OCI-LY3 (cell line): ENCODE data around the gene LSS.

Source experiments
- H2AFZ ChIP-seq: fragments of 200-600, 300-600 bp; shearing (Covaris generic); 2 replicates; pipeline ENCODE4 v1.6.0; 2014; ENCODE audit warnings: antibody characterized with exemption, low read depth, low read length
- H3K27ac ChIP-seq: fragments of 200-600, 300-600 bp; sonication (generic); 2 replicates; pipeline ENCODE4 v1.5.1; 2014; ENCODE audit warnings: mild to moderate bottlenecking, low read length, moderate library complexity, mixed read lengths
- H3K27me3 ChIP-seq: fragments of 200-600, 300-600 bp; sonication (generic); 2 replicates; pipeline ENCODE4 v1.6.1; 2014; ENCODE audit warnings: low read depth, low read length, mixed read lengths
- H3K36me3 ChIP-seq: fragments of 200-600, 300-600 bp; sonication (generic); replicated peaks from 2 replicates; pipeline ENCODE3; 2014; ENCODE audit warnings: low read depth, low read length, mixed read lengths
- H3K4me1 ChIP-seq: fragments of 300-600, 200-600 bp; sonication (generic); 2 replicates; pipeline ENCODE4 v1.6.1; 2014; ENCODE audit warnings: low read length, mixed read lengths
- H3K4me2 ChIP-seq: fragments of 200-600, 300-600 bp; sonication (generic); 2 replicates; pipeline ENCODE4 v1.6.1; 2014; ENCODE audit warnings: low read length, mixed read lengths
- H3K4me3 ChIP-seq: fragments of 300-600, 200-600 bp; sonication (generic); 2 replicates; pipeline ENCODE4 v1.5.1; 2014; ENCODE audit warnings: antibody characterized with exemption, mild to moderate bottlenecking, low read length, moderate library complexity
- H3K79me2 ChIP-seq: fragments of 300-600, 200-600 bp; shearing (Covaris generic); 2 replicates; pipeline ENCODE4 v1.6.1; 2014; ENCODE audit warnings: mild to moderate bottlenecking, low read length, mixed read lengths
- H3K9ac ChIP-seq: fragments of 300-600, 200-600 bp; shearing (Covaris generic); 2 replicates; pipeline ENCODE4 v1.6.0; 2014; ENCODE audit warnings: mild to moderate bottlenecking, low read length, moderate library complexity
- H3K9me3 ChIP-seq: fragments of 200-600, 300-600 bp; shearing (Covaris generic); 2 replicates; pipeline ENCODE4 v1.6.1; 2014; ENCODE audit warnings: low read length, mixed read lengths; ENCODE audit not compliant: insufficient read depth
- H4K20me1 ChIP-seq: fragments of 200-600, 300-600 bp; sonication (generic); 2 replicates; pipeline ENCODE4 v1.6.1; 2016; ENCODE audit warnings: low read length, mixed read lengths; ENCODE audit not compliant: insufficient read depth
- EZH2phosphoT487 ChIP-seq: fragments of 200-600 bp; shearing (Covaris generic); IDR thresholded peaks from 2 replicates; pipeline ENCODE4 v1.6.1; 2018; ENCODE audit warnings: antibody characterized with exemption, mixed run types, low read depth
- TF ChIP-seq, protein P1 (sequence below): fragments of 200-600, 300-600 bp; sonication (generic); IDR thresholded peaks from 2 replicates; pipeline ENCODE4 v1.5.1; 2014; ENCODE audit warnings: antibody characterized with exemption, low read length, low read depth

The LSS gene

GRCh38 chr21:46154155-46154954 is 74.2 kb downstream of the LSS start:
- TF ChIP-seq, protein P1, sequence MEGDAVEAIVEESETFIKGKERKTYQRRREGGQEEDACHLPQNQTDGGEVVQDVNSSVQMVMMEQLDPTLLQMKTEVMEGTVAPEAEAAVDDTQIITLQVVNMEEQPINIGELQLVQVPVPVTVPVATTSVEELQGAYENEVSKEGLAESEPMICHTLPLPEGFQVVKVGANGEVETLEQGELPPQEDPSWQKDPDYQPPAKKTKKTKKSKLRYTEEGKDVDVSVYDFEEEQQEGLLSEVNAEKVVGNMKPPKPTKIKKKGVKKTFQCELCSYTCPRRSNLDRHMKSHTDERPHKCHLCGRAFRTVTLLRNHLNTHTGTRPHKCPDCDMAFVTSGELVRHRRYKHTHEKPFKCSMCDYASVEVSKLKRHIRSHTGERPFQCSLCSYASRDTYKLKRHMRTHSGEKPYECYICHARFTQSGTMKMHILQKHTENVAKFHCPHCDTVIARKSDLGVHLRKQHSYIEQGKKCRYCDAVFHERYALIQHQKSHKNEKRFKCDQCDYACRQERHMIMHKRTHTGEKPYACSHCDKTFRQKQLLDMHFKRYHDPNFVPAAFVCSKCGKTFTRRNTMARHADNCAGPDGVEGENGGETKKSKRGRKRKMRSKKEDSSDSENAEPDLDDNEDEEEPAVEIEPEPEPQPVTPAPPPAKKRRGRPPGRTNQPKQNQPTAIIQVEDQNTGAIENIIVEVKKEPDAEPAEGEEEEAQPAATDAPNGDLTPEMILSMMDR: no peak
- TF ChIP-seq EZH2phosphoT487: no peak
- Histone ChIP-seq H3K9me3 (no peaks in the 10 kb centered on the region), H3K27me3 (no peaks in the 10 kb centered on the region), H3K27ac (no peak overlapping the region), H3K9ac (no peak overlapping the region), H3K79me2 (no peaks in the 10 kb centered on the region), H3K4me2 (no peak overlapping the region), H4K20me1 (no peaks in the 10 kb centered on the region), H3K4me3 (no peak overlapping the region), H3K36me3 (no peaks in the 10 kb centered on the region), H2AFZ (no peak overlapping the region), H3K4me1 (no peaks in the 10 kb centered on the region)

- no peaks in the 10 kb centered on the region for H4K20me1 ChIP-seq
- no peak for TF ChIP-seq EZH2phosphoT487
- TF ChIP-seq, protein P1: peak; percentile 49
- no peaks in the 10 kb centered on the region for H3K4me1 ChIP-seq
- H3K9me3 ChIP-seq: no peaks in the 10 kb centered on the region
- peak overlapping the region; percentile 42 for H3K4me3 ChIP-seq
- H3K4me2 ChIP-seq: peak overlapping the region; percentile 49
- no peak overlapping the region for H3K27ac ChIP-seq
- H3K36me3 ChIP-seq: no peaks in the 10 kb centered on the region
- no peaks in the 10 kb centered on the region for H3K27me3 ChIP-seq
- no peak overlapping the region for H2AFZ ChIP-seq
- no peaks in the 10 kb centered on the region for H3K79me2 ChIP-seq
- no peak overlapping the region for H3K9ac ChIP-seq
These were observed 75.1 kb downstream of the LSS start for GRCh38 chr21:46153247-46154154.

GRCh38 chr21:46152927-46153246 is 75.7 kb downstream of the LSS start:
- Histone ChIP-seq H3K4me3 (peak overlapping the region; percentile 42), H3K27ac (no peak overlapping the region)

More at GRCh38 chr21:46152927-46153246, 75.7 kb downstream of the LSS start:
- Histone ChIP-seq H3K27me3 (no peaks in the 10 kb centered on the region), H3K9ac (no peak overlapping the region), H3K36me3 (no peaks in the 10 kb centered on the region), H4K20me1 (no peaks in the 10 kb centered on the region), H2AFZ (no peak overlapping the region), H3K9me3 (no peaks in the 10 kb centered on the region), H3K79me2 (no peaks in the 10 kb centered on the region), H3K4me1 (no peaks in the 10 kb centered on the region), H3K4me2 (peak overlapping the region; percentile 49)
- TF ChIP-seq EZH2phosphoT487: no peak
- TF ChIP-seq, protein P1: no peak
